ENCODE results near the gene AADACL4.

DNA sequence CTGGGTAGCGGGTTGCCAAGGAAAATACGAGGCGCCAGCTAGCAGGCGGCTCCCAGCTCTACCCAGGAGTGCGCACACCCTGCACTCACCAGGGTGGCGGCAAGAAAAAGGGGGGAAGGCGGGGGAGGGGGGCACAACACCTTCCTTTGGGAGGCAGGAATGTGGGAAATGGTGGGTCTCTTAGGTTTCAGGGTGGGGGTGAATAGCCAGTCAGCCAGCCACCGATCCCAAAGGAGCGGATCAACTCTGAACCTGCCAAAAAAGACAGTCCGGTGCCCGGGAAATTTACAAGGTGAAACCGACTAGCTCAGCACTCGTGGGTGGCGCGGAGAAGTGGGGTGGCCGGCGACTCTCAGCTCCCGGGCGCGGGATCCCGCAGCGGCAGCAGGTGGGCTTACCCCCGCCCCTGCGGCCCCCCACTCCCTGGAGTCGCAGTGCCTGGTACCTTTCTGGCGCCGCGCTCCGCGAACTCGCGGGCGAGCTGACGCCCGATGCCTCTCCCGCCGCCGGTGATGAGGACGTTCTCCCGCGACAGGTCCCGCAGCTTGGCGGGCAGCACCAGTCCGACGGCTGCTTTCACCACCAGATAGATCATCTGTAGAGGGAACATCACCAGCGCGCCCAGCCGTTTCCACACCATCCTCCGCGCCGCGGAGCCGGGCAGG lies 27.0 kb upstream of the AADACL4 start:
- no peak for TF ChIP-seq ESRRA (IDR thresholded peaks at IDR 0.05; ENCODE audit: borderline replicate concordance, low read depth)
- TF ChIP-seq CEBPB (tag; IDR thresholded peaks at IDR 0.05): no peak
- TF ChIP-seq, protein P1, sequence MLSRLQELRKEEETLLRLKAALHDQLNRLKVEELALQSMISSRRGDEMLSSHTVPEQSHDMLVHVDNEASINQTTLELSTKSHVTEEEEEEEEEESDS (CRISPR knock-in tag; IDR thresholded peaks at IDR 0.05): no peak
- TF ChIP-seq ZSCAN29 (IDR thresholded peaks at IDR 0.05): no peak
- TF ChIP-seq ZNF407 (IDR thresholded peaks at IDR 0.05; ENCODE audit: low read depth): no peak
- TF ChIP-seq NR2C1 (IDR thresholded peaks at IDR 0.05): no peak
- no peak for TF ChIP-seq NR2C1 (tag; IDR thresholded peaks at IDR 0.05)
- no peak; the same call in 1 of the 2 replicates for TF ChIP-seq PHF8 (IDR thresholded peaks at IDR 0.05; ENCODE audit: borderline replicate concordance, low read length)
- peak in 1 of 3 experiments; percentile 7 for TF ChIP-seq YY1 (IDR thresholded peaks at IDR 0.05; ENCODE audit: borderline replicate concordance in 1 of 3, control insufficient read depth in 1 of 3, extremely low read depth in 1 of 3, insufficient read depth in 3 of 3, insufficient read length in 1 of 3, insufficient replicate concordance in 2 of 3, low read depth in 1 of 3, low read length in 2 of 3)
- no peak for TF ChIP-seq SP1 (CRISPR knock-in tag; IDR thresholded peaks at IDR 0.05)
- TF ChIP-seq BHLHE40 (IDR thresholded peaks at IDR 0.05; ENCODE audit: low read length): no peak
- no peak for TF ChIP-seq RFX5 (IDR thresholded peaks at IDR 0.05; ENCODE audit: low read depth, low read length)
- no peak for TF ChIP-seq ZBTB43 (CRISPR knock-in tag; IDR thresholded peaks at IDR 0.05)

Data from K562 (cell line).